ENCODE measurements around the gene CREB3L2.
"Not testable (repeated sequence)": the region's sequence is repeated elsewhere in the genome, so short reads cannot be mapped to it uniquely, and the experiment has no call there.

The CREB3L2 gene

GRCh38 chr7:137968339-137968738 is 33.5 kb downstream of the CREB3L2 start:
- DNase-seq = not testable (repeated sequence)

DNA sequence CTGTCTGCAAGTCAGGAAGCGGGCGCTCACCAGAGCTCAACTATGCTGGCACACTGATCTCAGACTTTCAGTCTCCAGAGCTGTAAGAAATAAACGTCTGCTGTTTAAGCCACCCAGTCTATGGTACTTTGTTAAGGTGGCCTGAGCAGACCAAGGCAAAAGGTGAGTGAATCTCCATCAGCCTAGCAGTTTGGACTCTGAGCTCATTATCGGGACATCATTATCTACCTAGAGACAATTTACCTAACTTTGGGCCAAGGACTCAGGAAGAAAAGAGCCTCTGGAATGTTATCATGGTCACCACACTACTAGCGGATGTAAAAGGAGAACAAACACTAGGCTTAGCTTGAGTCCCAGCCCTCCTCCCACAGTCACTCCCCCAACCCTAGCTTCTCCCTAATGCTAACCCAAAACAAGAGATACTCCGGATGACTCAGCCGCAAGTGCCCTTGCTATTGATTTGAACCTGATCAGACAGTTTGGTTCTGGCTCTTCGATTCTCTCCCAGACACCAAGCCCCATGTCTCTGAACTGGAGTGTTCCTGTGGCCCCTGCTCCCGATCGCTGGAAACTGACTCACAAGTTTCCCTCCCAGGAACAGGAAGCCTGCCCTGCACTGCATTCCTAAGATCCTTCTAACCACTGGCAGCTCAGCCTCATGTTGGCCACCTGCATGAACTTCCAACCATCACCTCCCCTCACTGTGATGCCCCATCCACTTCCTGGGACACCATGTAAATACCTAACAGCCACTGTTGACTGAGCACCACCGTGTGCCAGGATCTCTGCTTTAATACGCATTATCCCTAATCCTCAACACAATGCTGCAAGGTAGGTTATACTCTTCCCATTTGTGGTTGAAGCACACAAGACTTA is 34.5 kb downstream of the CREB3L2 start:
- peak; percentile 68 for DNase-seq

GRCh38 chr7:137966641-137967142 is 35.2 kb downstream of the CREB3L2 start:
- no peak for DNase-seq

- DNase-seq = no peak
Observed at GRCh38 chr7:137965942-137966640, 35.8 kb downstream of the CREB3L2 start.

DNA sequence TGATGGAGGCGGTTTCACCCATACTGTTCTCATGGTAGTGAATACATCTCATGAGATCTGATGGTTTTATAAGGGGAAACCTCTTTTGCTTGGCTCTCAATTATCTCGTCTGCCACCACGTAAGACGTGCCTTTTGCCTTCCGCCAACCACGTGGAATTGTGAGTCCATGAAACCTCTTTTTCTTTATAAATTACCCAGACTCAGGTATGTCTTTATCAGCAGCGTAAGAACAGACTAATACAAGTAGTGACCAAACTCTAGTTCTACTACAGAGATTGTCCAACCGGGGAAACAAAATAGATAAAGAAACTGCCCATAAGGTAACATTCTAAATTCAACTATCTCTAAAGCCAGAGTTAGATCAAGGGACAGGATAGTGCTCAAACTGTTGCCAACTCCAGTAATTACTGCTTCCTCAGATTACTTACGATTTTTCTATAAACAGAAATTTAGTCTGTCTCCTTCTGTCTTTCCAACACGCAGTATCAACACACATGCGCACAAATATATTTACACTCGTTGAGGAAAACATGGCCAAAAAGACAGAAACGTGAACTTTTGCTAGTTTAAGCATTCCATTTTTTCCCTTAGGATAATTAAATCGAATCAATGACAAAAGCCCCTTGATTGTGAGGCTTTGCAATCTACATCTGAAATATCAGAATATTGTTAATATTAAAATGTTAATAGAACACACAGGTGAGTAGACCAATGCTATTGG is 36.9 kb downstream of the CREB3L2 start:
- DNase-seq = no peak

- no peak for DNase-seq
Observed at GRCh38 chr7:137962875-137963507, 38.9 kb downstream of the CREB3L2 start.

GRCh38 chr7:137962491-137962874 is 39.4 kb downstream of the CREB3L2 start:
- no peak for DNase-seq

DNA sequence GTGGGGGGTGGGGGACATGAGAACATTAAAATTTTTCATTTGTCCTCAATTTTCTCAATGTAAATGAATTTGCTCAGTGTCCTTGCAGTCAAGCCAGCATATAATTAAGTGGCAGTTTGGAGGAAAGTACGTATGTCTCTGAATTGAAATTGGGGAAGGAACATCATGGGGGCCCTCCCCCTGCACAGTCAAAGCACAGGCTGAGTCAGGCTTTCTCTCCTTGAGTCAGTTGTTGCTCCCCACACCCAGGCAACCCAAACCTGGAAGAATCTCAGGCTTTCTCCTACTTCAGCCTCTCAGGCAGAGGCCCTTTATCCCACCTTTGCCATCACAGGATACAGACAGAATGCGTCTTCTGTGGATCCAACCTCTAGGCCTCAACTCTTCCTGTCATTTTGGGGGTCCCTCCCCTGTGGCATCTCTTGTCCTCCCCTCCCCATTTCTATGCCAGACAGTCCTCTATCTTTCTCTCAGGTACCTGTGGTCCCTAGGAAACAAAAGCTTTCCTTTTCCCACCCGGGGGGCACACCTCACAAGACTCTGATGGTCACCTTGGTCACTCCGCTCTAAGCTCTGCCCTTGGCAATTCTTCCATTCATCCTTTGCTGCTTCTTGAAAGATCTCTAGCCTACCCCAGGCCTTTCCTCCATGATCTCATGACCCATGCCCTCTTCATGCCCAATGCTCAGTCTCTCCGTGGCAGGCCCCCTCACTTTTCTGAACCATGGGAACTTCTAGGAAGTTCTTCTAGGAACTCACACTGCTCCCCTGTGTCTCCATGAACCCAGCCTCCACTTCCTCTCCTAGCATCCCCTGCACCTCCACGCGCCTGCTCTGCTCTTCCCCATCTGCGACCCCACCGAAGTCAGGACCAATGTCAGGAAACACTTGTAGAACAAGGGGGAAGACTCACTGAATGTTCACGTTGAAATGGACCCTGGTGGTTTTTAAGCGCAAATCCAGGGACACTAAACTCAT is 40.4 kb downstream of the CREB3L2 start:
- no peak for DNase-seq

DNA sequence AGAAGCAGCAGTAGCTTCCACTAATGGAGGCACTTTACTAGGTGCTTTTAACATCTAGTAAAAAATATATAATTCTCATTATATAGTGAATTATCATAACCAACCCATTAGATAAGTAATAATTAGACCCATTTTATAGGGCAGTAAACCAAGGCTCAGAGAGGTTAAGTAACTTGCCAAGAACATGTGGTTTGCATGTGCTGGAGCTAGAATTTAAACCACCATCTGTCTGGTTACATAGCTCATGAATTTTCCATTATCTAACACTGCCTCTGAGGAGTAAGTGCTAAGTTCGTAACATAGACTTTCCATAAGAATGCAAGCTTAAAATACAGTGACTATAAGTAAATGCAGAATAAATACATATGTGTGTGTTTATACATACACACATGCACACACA is 41.9 kb downstream of the CREB3L2 start:
- no peak for DNase-seq

- DNase-seq = no peak
Observed at GRCh38 chr7:137958470-137959431, 43.1 kb downstream of the CREB3L2 start.

DNA sequence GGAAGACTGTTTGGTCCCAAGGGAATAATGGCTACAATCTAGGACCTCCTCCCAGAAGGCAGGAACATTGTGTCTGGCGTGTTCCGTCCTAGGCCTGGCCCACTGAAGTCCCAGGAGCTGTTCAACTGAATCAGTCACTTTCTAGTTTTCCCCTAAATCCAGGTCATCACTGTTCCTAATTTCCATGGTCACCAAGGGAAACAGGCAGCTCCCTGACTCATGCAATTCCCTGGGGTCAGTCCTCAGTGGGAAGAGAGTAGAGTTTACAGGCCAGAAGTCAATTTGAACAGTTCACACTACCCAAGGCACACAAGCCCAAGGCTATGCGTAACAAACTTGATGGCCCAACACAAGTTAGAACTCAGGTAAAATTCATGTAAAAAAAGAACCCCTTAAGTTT is 44.0 kb downstream of the CREB3L2 start:
- peak; percentile 84 for DNase-seq

DNA sequence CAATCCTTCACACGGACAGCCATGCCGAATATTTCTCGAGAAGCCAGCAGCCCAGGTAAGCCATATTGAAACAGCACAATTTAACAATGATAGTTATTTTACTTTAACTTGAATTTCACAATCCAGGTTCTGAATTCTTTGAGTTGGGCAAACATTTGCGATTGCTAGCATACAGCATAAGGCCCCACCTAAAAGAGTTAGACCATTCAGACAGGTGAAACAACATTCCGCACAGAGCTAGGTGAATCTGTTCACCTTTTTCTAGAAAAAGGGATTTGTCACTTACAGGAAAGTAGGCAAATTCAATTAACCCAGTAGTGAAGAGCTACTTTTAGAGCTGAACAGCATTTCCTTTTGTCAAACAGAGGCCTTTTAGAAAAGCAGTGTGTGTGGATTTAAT is 45.3 kb downstream of the CREB3L2 start:
- no peak for DNase-seq

- DNase-seq = no peak
Observed at GRCh38 chr7:137956183-137956582, 45.7 kb downstream of the CREB3L2 start.

GRCh38 chr7:137954614-137955013 is 47.3 kb downstream of the CREB3L2 start:
- DNase-seq = no peak

DNA sequence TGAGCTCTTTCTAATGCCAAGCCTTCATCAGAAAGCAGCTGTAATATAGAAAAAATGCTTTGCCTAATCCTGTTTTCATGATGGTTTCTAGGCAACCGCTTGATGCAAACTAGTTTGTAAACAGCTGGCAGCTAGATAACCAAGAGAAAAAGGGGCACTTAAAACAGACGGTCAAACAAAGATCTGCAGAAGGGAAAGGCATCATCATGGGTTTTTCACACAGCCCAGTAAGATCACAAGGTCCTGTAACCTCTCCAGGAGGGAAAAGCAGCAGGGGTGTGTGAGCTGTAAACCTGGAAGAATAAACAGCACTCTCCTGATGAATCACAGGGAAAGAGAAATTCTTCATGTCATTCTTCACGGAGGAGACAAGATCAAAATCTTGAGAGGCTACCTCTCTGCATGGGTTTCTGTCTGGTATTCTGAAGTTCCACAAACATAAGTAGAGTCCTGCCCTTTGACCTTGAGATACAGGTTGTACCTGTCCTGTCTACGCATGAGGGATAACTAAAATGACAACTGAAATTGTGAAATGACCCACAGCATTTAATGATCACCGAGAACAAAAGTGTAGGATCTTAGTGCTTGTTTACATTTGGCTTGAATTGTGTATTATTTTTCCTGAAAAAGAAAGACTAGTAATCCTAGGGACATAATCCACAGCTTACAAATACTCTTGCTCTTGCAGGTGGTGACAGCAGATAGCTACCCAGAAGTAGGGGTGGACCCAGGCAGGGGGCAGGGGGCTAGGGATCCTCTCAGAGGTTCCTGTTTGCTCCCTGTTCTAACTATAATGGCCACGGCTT is 48.0 kb downstream of the CREB3L2 start:
- DNase-seq = no peak

DNA sequence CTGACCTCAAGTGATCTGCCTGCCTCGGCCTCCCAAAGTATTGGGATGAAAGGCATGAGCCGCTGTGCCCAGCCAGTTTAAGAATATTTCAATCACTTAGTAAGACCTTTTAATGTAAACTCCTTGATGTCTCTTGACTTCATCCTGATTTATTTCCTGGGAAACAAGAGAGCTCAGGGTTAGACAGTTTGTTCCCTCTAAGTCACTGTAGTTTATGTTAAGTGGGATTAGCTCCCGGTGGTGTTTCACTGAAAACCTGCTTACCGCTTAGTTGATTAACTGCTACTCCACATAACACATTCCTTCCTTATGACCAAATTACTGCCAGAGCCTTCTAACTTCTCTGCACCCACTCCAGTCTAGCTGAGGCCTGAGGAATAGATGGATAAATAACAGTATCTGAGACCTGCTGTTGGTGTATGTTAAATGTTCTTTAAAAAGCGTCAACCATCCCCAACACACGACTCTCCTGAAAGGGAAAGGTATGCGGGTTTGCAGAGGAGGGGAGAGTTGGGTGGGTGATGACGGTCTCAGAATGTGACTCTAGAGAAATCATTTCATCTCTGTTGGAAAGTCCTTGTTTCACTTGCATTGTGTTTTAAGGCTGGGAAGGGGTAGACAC is 48.7 kb downstream of the CREB3L2 start:
- DNase-seq = peak; percentile 66

- no peak for DNase-seq
Observed at GRCh38 chr7:137952426-137952805, 49.5 kb downstream of the CREB3L2 start.

- DNase-seq = no peak
Observed at GRCh38 chr7:137951700-137952425, 50.0 kb downstream of the CREB3L2 start.

Measured in fibroblast of skin of scalp (primary cell).